ENCODE results near the gene EVA1B. TPM values are rescaled to one million over a fixed set of nuclear protein-coding genes. Genes with fewer than 3 reads are reported as not detected.

Gene EVA1B
- total and polyA plus RNA-seq, 2 donors from 2014 or later = 31.8 to 91.8 TPM

GRCh38 chr1:36301220-36301619 lies 22.2 kb downstream of the EVA1B start:
- Histone ChIP-seq H3K27ac (ENCODE audit: low read depth in 2 of 2, low read length in 2 of 2) (peak overlapping the region in 1 of 2 donors; percentile 2), H3K4me1 (ENCODE audit: control insufficient read depth in 2 of 3, insufficient read depth in 2 of 3, low read depth in 1 of 3, low read length in 3 of 3) (peaks cover 0 to 12% (median 0%) of the 10 kb centered on the region in 3 donors), H3K36me3 (ENCODE audit: control insufficient read depth in 2 of 3, insufficient read depth in 3 of 3, low read length in 3 of 3) (peaks cover 4 to 42% (median 29%) of the 10 kb centered on the region in 3 donors), H3K27me3 (ENCODE audit: control insufficient read depth, insufficient read depth, low read length) (no peaks in the 10 kb centered on the region), H3K9me3 (ENCODE audit: control insufficient read depth in 2 of 3, insufficient read depth in 1 of 3, low read length in 3 of 3) (no peaks in the 10 kb centered on the region), H3K9ac (ENCODE audit: low read length in 3 of 3) (no peak overlapping the region), H3K4me3 (ENCODE audit: low read length in 3 of 3) (no peak overlapping the region)
- intact Hi-C loops (cut with DNase I) = no loop called here
- FAIRE-seq (no peak), DNase-seq (no peak)
- TF ChIP-seq CTCF (IDR thresholded peaks at IDR 0.05; ENCODE audit: borderline replicate concordance, extremely low read depth, insufficient read depth) = no peak

- no peaks in the 10 kb centered on the region for H3K27me3 ChIP-seq (ENCODE audit: control insufficient read depth, insufficient read depth, low read length)
Observed at GRCh38 chr1:36300526-36300925, 22.9 kb downstream of the EVA1B start.

GRCh38 chr1:36298640-36299039 lies 24.8 kb downstream of the EVA1B start:
- Histone ChIP-seq H3K9ac (ENCODE audit: low read length in 3 of 3) (no peak overlapping the region), H3K4me3 (ENCODE audit: low read length in 3 of 3) (no peak overlapping the region), H3K9me3 (ENCODE audit: control insufficient read depth in 2 of 3, insufficient read depth in 1 of 3, low read length in 3 of 3) (no peaks in the 10 kb centered on the region), H3K27me3 (ENCODE audit: control insufficient read depth, insufficient read depth, low read length) (no peaks in the 10 kb centered on the region), H3K27ac (ENCODE audit: low read depth in 2 of 2, low read length in 2 of 2) (no peak overlapping the region), H3K36me3 (ENCODE audit: control insufficient read depth in 2 of 3, insufficient read depth in 3 of 3, low read length in 3 of 3) (peaks cover 9 to 52% (median 36%) of the 10 kb centered on the region in 3 donors), H3K4me1 (ENCODE audit: control insufficient read depth in 2 of 3, insufficient read depth in 2 of 3, low read depth in 1 of 3, low read length in 3 of 3) (peaks cover 0 to 6% (median 0%) of the 10 kb centered on the region in 3 donors)
- no peak for DNase-seq
- intact Hi-C loops (cut with DNase I) = no loop called here
- no peak for FAIRE-seq
- TF ChIP-seq CTCF (IDR thresholded peaks at IDR 0.05; ENCODE audit: borderline replicate concordance, extremely low read depth, insufficient read depth) = no peak

More at GRCh38 chr1:36300526-36300925, 22.9 kb downstream of the EVA1B start:
- intact Hi-C loops (cut with DNase I) = no loop called here
- Histone ChIP-seq H3K36me3 (ENCODE audit: control insufficient read depth in 2 of 3, insufficient read depth in 3 of 3, low read length in 3 of 3) (peaks cover 4 to 43% (median 31%) of the 10 kb centered on the region in 3 donors), H3K9ac (ENCODE audit: low read length in 3 of 3) (no peak overlapping the region), H3K4me3 (ENCODE audit: low read length in 3 of 3) (no peak overlapping the region), H3K4me1 (ENCODE audit: control insufficient read depth in 2 of 3, insufficient read depth in 2 of 3, low read depth in 1 of 3, low read length in 3 of 3) (peaks cover 0 to 9% (median 0%) of the 10 kb centered on the region in 3 donors), H3K27ac (ENCODE audit: low read depth in 2 of 2, low read length in 2 of 2) (peak overlapping the region in 1 of 2 donors; percentile 10), H3K9me3 (ENCODE audit: control insufficient read depth in 2 of 3, insufficient read depth in 1 of 3, low read length in 3 of 3) (no peaks in the 10 kb centered on the region)
- DNase-seq (no peak), FAIRE-seq (no peak)
- no peak for TF ChIP-seq CTCF (IDR thresholded peaks at IDR 0.05; ENCODE audit: borderline replicate concordance, extremely low read depth, insufficient read depth)

GRCh38 chr1:36297062-36297461 lies 26.4 kb downstream of the EVA1B start:
- peaks cover 0 to 6% (median 0%) of the 10 kb centered on the region in 3 donors for H3K4me1 ChIP-seq (ENCODE audit: control insufficient read depth in 2 of 3, insufficient read depth in 2 of 3, low read depth in 1 of 3, low read length in 3 of 3)
- no peak overlapping the region for H3K4me3 ChIP-seq (ENCODE audit: low read length in 3 of 3)
- TF ChIP-seq CTCF (IDR thresholded peaks at IDR 0.05; ENCODE audit: borderline replicate concordance, extremely low read depth, insufficient read depth) = no peak
- intact Hi-C loops (cut with DNase I) = no loop called here
- H3K9ac ChIP-seq (ENCODE audit: low read length in 3 of 3) = no peak overlapping the region
- peaks cover 10 to 49% (median 30%) of the 10 kb centered on the region in 3 donors for H3K36me3 ChIP-seq (ENCODE audit: control insufficient read depth in 2 of 3, insufficient read depth in 3 of 3, low read length in 3 of 3)
- no peaks in the 10 kb centered on the region for H3K27me3 ChIP-seq (ENCODE audit: control insufficient read depth, insufficient read depth, low read length)
- DNase-seq (no peak), FAIRE-seq (no peak)
- H3K9me3 ChIP-seq (ENCODE audit: control insufficient read depth in 2 of 3, insufficient read depth in 1 of 3, low read length in 3 of 3) = no peaks in the 10 kb centered on the region
- H3K27ac ChIP-seq (ENCODE audit: low read depth in 2 of 2, low read length in 2 of 2) = no peak overlapping the region

Measured in kidney (tissue), 14 donors.